ENCODE results near the gene NKIRAS2. TPM values are rescaled to one million over a fixed set of nuclear protein-coding genes. Genes with fewer than 3 reads are reported as not detected.

Gene NKIRAS2
- total RNA-seq, 2 donors from 2014 or later = 38.8 to 98.8 TPM

- intact Hi-C loops (cut with DNase I) = no loop called here
- H3K4me3 ChIP-seq = peak overlapping the region; percentile 13 to 30
- H3K36me3 ChIP-seq = no peaks in the 10 kb centered on the region
- H3K4me1 ChIP-seq (replicated peaks) = no peaks in the 10 kb centered on the region
- H3K27ac ChIP-seq = no peak overlapping the region
- no peaks in the 10 kb centered on the region for H3K9me3 ChIP-seq
- WGBS = 9% methylated on average over 41 of the region's 67 CpGs
- no peak for DNase-seq (ENCODE audit: low spot score)
- H3K27me3 ChIP-seq (replicated peaks; ENCODE audit: insufficient read depth) = no peaks in the 10 kb centered on the region
- TF ChIP-seq POLR2AphosphoS5 (IDR thresholded peaks at IDR 0.05) (no peak), CTCF (IDR thresholded peaks at IDR 0.05) (peak in 1 of 4 experiments; percentile 8)
Measured at GRCh38 chr17:42072323-42073187, 52.7 kb downstream of the NKIRAS2 start.

Other genes starting within 250 kb of the NKIRAS2 start
- gene JUP, start 233.4 kb upstream of the NKIRAS2 start, total RNA-seq = 100 to 1,000 TPM; 146 to 266 TPM
- 10 to 100 TPM; 15.8 to 19.6 TPM for gene P3H4, start 208.1 kb upstream of the NKIRAS2 start, total RNA-seq
- gene FKBP10, start 207.1 kb upstream of the NKIRAS2 start, total RNA-seq = 10 to 100 TPM; 24.5 to 50.2 TPM
- gene NT5C3B, start 183.9 kb upstream of the NKIRAS2 start, total RNA-seq = 10 to 100 TPM; 53.9 to 67.2 TPM
- gene KLHL10, start 182.3 kb upstream of the NKIRAS2 start, total RNA-seq = 1 to 10 TPM in 1 of 2 donors, under 1 TPM in 1; 0.14 to 6.5 TPM
- 10 to 100 TPM; 24.2 to 45.0 TPM for gene KLHL11, start 154.7 kb upstream of the NKIRAS2 start, total RNA-seq
- gene ACLY, start 101.1 kb upstream of the NKIRAS2 start, total RNA-seq = 100 to 1,000 TPM; 114 to 203 TPM
- gene ODAD4, start 89.5 kb upstream of the NKIRAS2 start, total RNA-seq = 1 to 10 TPM in 1 of 2 donors, under 1 TPM in 1; 0.55 to 4.3 TPM
- 100 to 1,000 TPM in 1 of 2 donors, 10 to 100 TPM in 1; 85.8 to 117 TPM for gene CNP, start 53.3 kb upstream of the NKIRAS2 start, total RNA-seq
- 10 to 100 TPM; 57.8 to 60.4 TPM for gene DNAJC7, start 2.7 kb upstream of the NKIRAS2 start, total RNA-seq
- gene C17orf113, start 30.5 kb downstream of the NKIRAS2 start, total RNA-seq = 1 to 10 TPM; 4.2 to 4.8 TPM
- 10 to 100 TPM in 1 of 2 donors, 1 to 10 TPM in 1; 2.3 to 11.8 TPM for gene ZNF385C, start 78.4 kb downstream of the NKIRAS2 start, total RNA-seq
- 10 to 100 TPM; 26.7 to 38.6 TPM for gene DHX58, start 92.6 kb downstream of the NKIRAS2 start, total RNA-seq
- gene KAT2A, start 101.3 kb downstream of the NKIRAS2 start, total RNA-seq = 10 to 100 TPM; 32.9 to 90.1 TPM
- 1 to 10 TPM in 1 of 2 donors, under 1 TPM in 1; 0.18 to 1.2 TPM for gene HSPB9, start 102.7 kb downstream of the NKIRAS2 start, total RNA-seq
- 100 to 1,000 TPM; 124 to 146 TPM for gene RAB5C, start 134.9 kb downstream of the NKIRAS2 start, total RNA-seq
- under 1 TPM in 1 of 2 donors, not detected in 1; 0.51 TPM for gene KCNH4, start 161.1 kb downstream of the NKIRAS2 start, total RNA-seq
- not detected for gene HCRT, start 165.4 kb downstream of the NKIRAS2 start, total RNA-seq
- 100 to 1,000 TPM in 1 of 2 donors, 10 to 100 TPM in 1; 45.3 to 106 TPM for gene GHDC, start 174.4 kb downstream of the NKIRAS2 start, total RNA-seq